ENCODE measurements around the gene POLG2.

DNA sequence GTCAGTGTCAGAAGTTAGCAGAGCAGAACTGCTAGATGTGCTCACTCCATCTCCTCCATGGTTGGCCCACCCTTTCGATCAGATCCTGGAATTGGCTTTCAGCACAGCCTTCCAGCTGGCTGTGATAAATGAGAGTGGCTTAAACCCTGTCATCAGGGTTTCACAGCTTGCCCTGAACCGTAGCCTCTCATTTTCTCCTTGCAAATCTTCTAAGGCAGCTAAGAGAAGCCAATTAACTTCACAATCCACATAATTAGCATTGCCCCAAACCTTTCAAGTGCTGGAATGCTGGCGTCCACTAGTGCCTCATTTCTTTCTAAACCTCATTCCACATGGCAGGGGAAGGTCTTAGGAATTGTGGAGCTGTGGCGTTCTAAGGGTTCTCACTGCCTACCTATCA lies 26.2 kb downstream of the POLG2 start:
- TF ChIP-seq ELF4 (IDR thresholded peaks at IDR 0.05) (no peak), NFRKB (IDR thresholded peaks at IDR 0.05) (no peak), CTBP1 (IDR thresholded peaks at IDR 0.05; ENCODE audit: borderline replicate concordance) (no peak), FOXA1 (IDR thresholded peaks at IDR 0.05) (no peak), TARDBP (IDR thresholded peaks at IDR 0.05) (no peak), FOXK2 (IDR thresholded peaks at IDR 0.05) (no peak), FOXM1 (IDR thresholded peaks at IDR 0.05; ENCODE audit: borderline replicate concordance) (no peak), ARNT (IDR thresholded peaks at IDR 0.05) (no peak), BHLHE40 (IDR thresholded peaks at IDR 0.05; ENCODE audit: borderline replicate concordance) (no peak), SUZ12 (IDR thresholded peaks at IDR 0.05) (no peak), SP1 (IDR thresholded peaks at IDR 0.05) (no peak), LEF1 (IDR thresholded peaks at IDR 0.05; ENCODE audit: borderline replicate concordance) (no peak), HDGF (IDR thresholded peaks at IDR 0.05; ENCODE audit: borderline replicate concordance) (no peak)
